Measurements from ENCODE around the gene SNX17.

Gene SNX17
- total RNA-seq = 70.6 to 143 (median 122) reads per million in 9 experiments

GRCh38 chr2:27370026-27370815, at the start of gene SNX17, which contains the start of gene EIF2B4:
Gene SNX17 (plus strand): TSS chr2:27370616. CDS start chr2:27370744, 128 bp downstream.
Gene EIF2B4 (minus strand): TSS chr2:27370338. CDS start chr2:27370314, 24 bp downstream.
- H3K4me3 Mint-ChIP-seq = peak within 1 kb of the TSS; percentile 85 to 96
- peaks cover 57% of the 10 kb centered on the region for H3K36me3 Mint-ChIP-seq (ENCODE audit: insufficient read depth)
- peak; percentile 89 for ATAC-seq (replicated peaks)
- peak; percentile 99 for DNase-seq
- H3K27ac Mint-ChIP-seq = peak within 1 kb of the TSS; percentile 93 to 95
- no peaks in the 10 kb centered on the region for H3K9me3 Mint-ChIP-seq
- peaks cover 30 to 35% of the 10 kb centered on the region in 2 donors for H3K4me1 Mint-ChIP-seq (ENCODE audit: low read depth in 2 of 2)
- H3K27me3 Mint-ChIP-seq = no peaks in the 10 kb centered on the region

GRCh38 chr2:27320958-27321543, 49.4 kb upstream of the SNX17 start:
- no peak overlapping the region for H3K4me3 Mint-ChIP-seq
- no peak for DNase-seq

DNA sequence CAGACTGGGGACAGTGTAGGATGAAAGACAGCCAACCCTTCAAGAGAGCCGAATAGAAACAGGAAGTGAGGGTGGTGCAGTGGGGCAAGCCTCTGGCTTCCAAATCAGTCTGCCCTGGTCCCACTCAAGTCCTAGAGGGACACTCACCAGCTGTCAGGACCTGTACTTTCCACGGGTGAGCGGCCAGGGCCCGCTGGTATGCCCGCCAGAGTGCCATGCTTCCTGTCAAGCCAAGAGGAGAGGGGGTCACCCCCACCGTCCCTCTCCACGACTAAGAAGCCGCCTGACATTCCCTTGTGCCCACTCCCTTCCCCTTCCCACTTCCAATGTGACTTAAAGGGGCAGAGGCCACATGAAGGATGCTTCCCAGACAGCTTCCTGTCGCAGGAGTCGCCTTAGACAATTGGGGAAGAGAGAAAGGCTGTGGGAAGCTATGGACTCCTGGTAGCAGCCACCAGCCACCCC, 48.1 kb upstream of the SNX17 start:
- Mint-ChIP-seq H3K27me3 (no peaks in the 10 kb centered on the region), H3K4me3 (peak overlapping the region; percentile 98 to 99), H3K9me3 (no peaks in the 10 kb centered on the region), H3K27ac (peak overlapping the region; percentile 99 to 100), H3K4me1 (ENCODE audit: low read depth in 2 of 2) (peaks cover 17 to 18% of the 10 kb centered on the region in 2 donors), H3K36me3 (ENCODE audit: insufficient read depth) (peaks cover 21% of the 10 kb centered on the region)
- DNase-seq (peak in 1 of 3 experiments; percentile 8), ATAC-seq (replicated peaks) (peak; percentile 18)

More at GRCh38 chr2:27320958-27321543, 49.4 kb upstream of the SNX17 start:
- Mint-ChIP-seq H3K9me3 (no peaks in the 10 kb centered on the region), H3K27ac (peak overlapping the region in 1 of 2 donors; percentile 99), H3K36me3 (ENCODE audit: insufficient read depth) (peaks cover 9% of the 10 kb centered on the region), H3K27me3 (no peaks in the 10 kb centered on the region), H3K4me1 (ENCODE audit: low read depth in 2 of 2) (peaks cover 17 to 18% of the 10 kb centered on the region in 2 donors)
- no peak for ATAC-seq (replicated peaks)

DNA sequence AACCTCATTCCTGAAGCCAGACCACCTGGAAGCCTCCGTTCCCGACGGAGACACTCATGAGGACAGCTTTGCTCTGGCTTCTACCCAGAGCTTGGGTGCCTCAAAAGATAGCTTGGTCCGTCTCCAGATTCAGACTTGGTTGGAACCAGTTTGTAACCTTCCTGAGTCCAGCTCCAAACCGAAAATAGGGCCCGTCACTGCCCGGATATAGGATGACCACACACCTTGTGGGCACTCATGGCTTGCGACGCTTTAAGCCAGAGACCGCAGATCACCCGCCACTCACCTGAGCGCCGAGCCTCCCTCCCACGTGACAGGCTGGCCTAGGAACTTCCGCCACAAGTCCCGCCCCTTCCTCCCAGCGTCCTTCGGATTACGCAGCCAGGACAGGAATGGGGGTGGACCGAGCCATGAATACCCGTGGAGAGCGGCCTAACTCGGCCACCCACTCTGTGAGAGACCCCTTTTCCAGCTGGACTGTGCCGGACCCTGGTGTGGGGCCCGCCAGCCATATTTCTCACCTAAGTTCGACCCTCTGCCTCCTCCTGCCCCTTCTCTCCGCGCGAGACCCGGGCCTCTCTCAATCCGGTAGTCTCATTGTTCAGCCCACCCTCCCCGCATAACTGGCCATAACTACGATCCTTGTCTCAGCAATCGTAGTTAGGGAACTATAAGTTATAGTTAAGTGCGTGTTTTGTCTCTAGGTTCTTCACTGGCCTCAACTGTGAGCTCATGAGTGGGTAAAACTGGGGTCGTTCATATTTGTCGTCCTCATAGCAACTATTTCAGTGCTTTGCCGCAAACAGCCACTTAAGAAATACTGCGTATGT, 47.4 kb upstream of the SNX17 start, which contains the start of gene MPV17:
MPV17 (minus strand) TSS at position 332 of the 830 bp plus-strand sequence. CDS start 580 bp downstream, outside the sequence.
- Mint-ChIP-seq H3K36me3 (ENCODE audit: insufficient read depth) (peaks cover 26% of the 10 kb centered on the region), H3K4me1 (ENCODE audit: low read depth in 2 of 2) (peaks cover 17 to 18% of the 10 kb centered on the region in 2 donors), H3K27me3 (no peaks in the 10 kb centered on the region), H3K27ac (peak within 1 kb of the TSS; percentile 99 to 100), H3K4me3 (peak within 1 kb of the TSS; percentile 98 to 99), H3K9me3 (no peaks in the 10 kb centered on the region)
- peak; percentile 97 for ATAC-seq (replicated peaks)
- peak; percentile 75 to 78 (median 75) for DNase-seq

DNA sequence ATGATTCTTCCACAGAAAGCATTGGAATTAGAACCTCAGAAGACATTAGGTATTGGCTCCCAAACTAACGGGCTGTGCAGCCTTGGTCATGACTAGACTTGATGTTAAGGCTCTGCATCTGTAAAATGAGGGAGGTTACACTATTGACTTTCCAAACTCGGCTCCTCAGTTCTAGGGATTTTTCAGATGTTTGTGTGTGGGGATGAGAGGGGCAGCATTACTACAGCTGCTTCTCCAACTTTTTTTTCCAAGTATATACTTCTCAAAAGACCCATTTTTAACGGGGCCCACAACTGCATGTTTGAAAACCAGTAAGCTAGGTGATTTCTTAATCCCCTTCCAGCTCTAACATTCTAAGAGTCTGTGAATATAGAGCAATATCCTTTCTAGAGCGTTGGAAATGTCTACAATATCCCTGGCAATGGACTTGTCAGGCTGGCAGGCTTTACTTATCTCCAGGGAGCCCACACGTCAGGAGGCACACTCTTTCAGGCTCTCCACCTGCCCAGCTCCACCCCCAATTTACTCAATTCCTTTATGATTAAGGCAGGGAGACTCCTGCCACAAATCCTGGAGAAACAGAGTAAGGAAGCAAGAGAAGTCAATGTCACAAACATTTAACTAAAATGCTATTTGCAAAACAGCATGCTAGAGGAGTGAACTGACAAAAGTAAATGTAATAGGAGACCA, 46.7 kb upstream of the SNX17 start:
- peaks cover 17 to 18% of the 10 kb centered on the region in 2 donors for H3K4me1 Mint-ChIP-seq (ENCODE audit: low read depth in 2 of 2)
- H3K27me3 Mint-ChIP-seq = no peaks in the 10 kb centered on the region
- peak; percentile 2 for ATAC-seq (replicated peaks)
- peak overlapping the region; percentile 99 to 100 for H3K27ac Mint-ChIP-seq
- H3K36me3 Mint-ChIP-seq (ENCODE audit: insufficient read depth) = peaks cover 28% of the 10 kb centered on the region
- H3K4me3 Mint-ChIP-seq = peak overlapping the region; percentile 98 to 99
- DNase-seq = no peak
- no peaks in the 10 kb centered on the region for H3K9me3 Mint-ChIP-seq

DNA sequence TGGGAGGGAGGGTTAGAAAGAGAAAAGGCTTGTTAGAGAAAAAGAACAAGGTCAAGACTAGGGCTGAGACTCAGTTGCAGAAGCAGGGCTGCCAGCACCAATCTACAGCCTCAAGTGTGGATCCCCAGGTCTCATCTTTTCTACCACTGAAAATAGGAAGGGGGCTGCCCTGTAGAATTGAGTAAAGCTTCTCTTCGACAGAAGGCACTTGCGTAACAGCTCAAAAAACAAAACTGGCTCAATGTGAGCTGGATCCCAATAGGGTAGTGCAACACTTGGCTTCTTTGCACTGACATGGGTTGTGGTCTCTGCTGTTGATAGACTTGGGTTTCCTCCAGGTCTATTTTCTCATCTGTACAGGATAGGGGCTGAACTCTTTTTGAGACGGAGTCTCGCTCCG, 45.7 kb upstream of the SNX17 start:
- H3K4me3 Mint-ChIP-seq = peak overlapping the region in 1 of 2 donors; percentile 17

GRCh38 chr2:27335311-27335710, 35.1 kb upstream of the SNX17 start:
- Mint-ChIP-seq H3K27me3 (no peaks in the 10 kb centered on the region), H3K27ac (peak overlapping the region in 1 of 2 donors; percentile 12), H3K9me3 (no peaks in the 10 kb centered on the region), H3K4me1 (ENCODE audit: low read depth in 2 of 2) (no peaks in the 10 kb centered on the region), H3K4me3 (no peak overlapping the region), H3K36me3 (ENCODE audit: insufficient read depth) (peaks cover 41% of the 10 kb centered on the region)
- ATAC-seq (replicated peaks) (no peak), DNase-seq (no peak)

More for the DNA sequence above, 45.7 kb upstream of the SNX17 start:
- ATAC-seq (replicated peaks) (no peak), DNase-seq (no peak)
- Mint-ChIP-seq H3K36me3 (ENCODE audit: insufficient read depth) (peaks cover 32% of the 10 kb centered on the region), H3K27me3 (no peaks in the 10 kb centered on the region), H3K9me3 (no peaks in the 10 kb centered on the region), H3K27ac (peak overlapping the region in 1 of 2 donors; percentile 99), H3K4me1 (ENCODE audit: low read depth in 2 of 2) (peaks cover 17 to 18% of the 10 kb centered on the region in 2 donors)

- DNase-seq = no peak
- peaks cover 47% of the 10 kb centered on the region for H3K36me3 Mint-ChIP-seq (ENCODE audit: insufficient read depth)
- ATAC-seq (replicated peaks) = no peak
- no peaks in the 10 kb centered on the region for H3K9me3 Mint-ChIP-seq
- H3K4me3 Mint-ChIP-seq = no peak overlapping the region
- H3K4me1 Mint-ChIP-seq (ENCODE audit: low read depth in 2 of 2) = no peaks in the 10 kb centered on the region
- H3K27me3 Mint-ChIP-seq = no peaks in the 10 kb centered on the region
- peak overlapping the region in 1 of 2 donors; percentile 55 for H3K27ac Mint-ChIP-seq
These were observed 34.2 kb upstream of the SNX17 start for GRCh38 chr2:27336173-27336572.

GRCh38 chr2:27347641-27348040, 22.8 kb upstream of the SNX17 start:
- no peaks in the 10 kb centered on the region for H3K9me3 Mint-ChIP-seq

GRCh38 chr2:27350106-27350693, 20.2 kb upstream of the SNX17 start:
- peaks cover 31 to 45% of the 10 kb centered on the region in 2 donors for H3K4me1 Mint-ChIP-seq (ENCODE audit: low read depth in 2 of 2)
- no peak for DNase-seq
- H3K27me3 Mint-ChIP-seq = no peaks in the 10 kb centered on the region
- H3K36me3 Mint-ChIP-seq (ENCODE audit: insufficient read depth) = peaks cover 8% of the 10 kb centered on the region
- H3K9me3 Mint-ChIP-seq = no peaks in the 10 kb centered on the region
- H3K27ac Mint-ChIP-seq = no peak overlapping the region
- H3K4me3 Mint-ChIP-seq = no peak overlapping the region
- no peak for ATAC-seq (replicated peaks)

More at GRCh38 chr2:27347641-27348040, 22.8 kb upstream of the SNX17 start:
- H3K4me1 Mint-ChIP-seq (ENCODE audit: low read depth in 2 of 2) = peaks cover 25 to 37% of the 10 kb centered on the region in 2 donors
- no peak for ATAC-seq (replicated peaks)
- H3K36me3 Mint-ChIP-seq (ENCODE audit: insufficient read depth) = peaks cover 18% of the 10 kb centered on the region
- H3K27ac Mint-ChIP-seq = no peak overlapping the region
- no peak overlapping the region for H3K4me3 Mint-ChIP-seq
- H3K27me3 Mint-ChIP-seq = no peaks in the 10 kb centered on the region
- no peak for DNase-seq

DNA sequence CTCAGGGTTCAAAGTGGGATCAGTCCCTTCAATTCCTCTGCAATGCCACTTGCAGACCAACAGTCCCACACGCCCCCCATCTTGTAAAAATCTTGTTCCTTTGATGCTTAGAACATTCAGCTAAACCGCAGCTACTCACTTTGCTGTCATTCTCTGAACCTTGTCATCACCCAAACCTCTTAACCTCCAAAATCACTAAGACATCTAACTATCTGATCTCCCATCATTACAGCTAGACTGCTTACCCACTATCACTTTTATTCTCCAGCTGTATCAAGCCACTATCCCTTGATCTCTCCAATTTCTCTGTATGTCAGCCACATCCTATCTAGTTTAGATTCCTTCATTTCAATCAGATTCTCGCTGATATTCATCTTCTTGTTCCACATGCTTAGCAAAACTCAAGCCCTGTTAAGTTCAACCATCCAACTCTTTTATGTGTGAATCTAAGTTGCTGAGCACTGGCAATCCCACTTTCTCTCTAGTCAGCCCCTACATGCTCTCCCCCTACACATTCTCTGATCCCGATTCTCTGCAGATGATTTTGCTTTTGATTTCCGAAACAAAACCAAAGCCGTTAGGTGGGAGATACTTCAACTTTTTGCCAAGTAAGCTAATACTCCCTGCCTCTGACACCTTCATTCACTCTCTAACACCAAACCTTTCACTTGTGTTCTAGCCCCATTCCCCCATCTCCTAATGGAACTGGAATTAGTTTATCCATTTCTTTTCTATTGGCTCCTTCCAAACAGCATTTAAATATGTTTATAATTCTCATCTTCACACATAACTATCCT, 18.4 kb upstream of the SNX17 start:
- no peak for ATAC-seq (replicated peaks)
- Mint-ChIP-seq H3K4me3 (no peak overlapping the region), H3K4me1 (ENCODE audit: low read depth in 2 of 2) (peaks cover 31 to 52% of the 10 kb centered on the region in 2 donors), H3K36me3 (ENCODE audit: insufficient read depth) (peaks cover 20% of the 10 kb centered on the region), H3K9me3 (no peaks in the 10 kb centered on the region), H3K27ac (peak overlapping the region; percentile 4 to 52), H3K27me3 (no peaks in the 10 kb centered on the region)
- DNase-seq = no peak

Data from effector memory CD8-positive, alpha-beta T cell (primary cell).